Liver (tissue), 3 donors: ENCODE measurements around the gene ROBO2.

Experiments used
- TAF1 ChIP-seq: conservative IDR thresholded peaks from 2 replicates; pipeline ENCODE4 v1.6.1; 2016; ENCODE audit warnings: antibody characterized with exemption, mild to moderate bottlenecking
- TF ChIP-seq, protein P1 (sequence below): fragments of 150-350 bp; IDR thresholded peaks from 2 replicates; pipeline ENCODE4 v1.5.1; 2017; ENCODE audit warnings: improper control_type of control experiment, low read depth, low read length; ENCODE audit not compliant: missing input control
- TF ChIP-seq, protein P2 (sequence below): IDR thresholded peaks from 2 replicates; pipeline ENCODE4 v1.6.1; 2016; ENCODE audit warnings: antibody characterized with exemption, mild to moderate bottlenecking
- donor health status: healthy.
- donor health status: healthy.

DNA sequence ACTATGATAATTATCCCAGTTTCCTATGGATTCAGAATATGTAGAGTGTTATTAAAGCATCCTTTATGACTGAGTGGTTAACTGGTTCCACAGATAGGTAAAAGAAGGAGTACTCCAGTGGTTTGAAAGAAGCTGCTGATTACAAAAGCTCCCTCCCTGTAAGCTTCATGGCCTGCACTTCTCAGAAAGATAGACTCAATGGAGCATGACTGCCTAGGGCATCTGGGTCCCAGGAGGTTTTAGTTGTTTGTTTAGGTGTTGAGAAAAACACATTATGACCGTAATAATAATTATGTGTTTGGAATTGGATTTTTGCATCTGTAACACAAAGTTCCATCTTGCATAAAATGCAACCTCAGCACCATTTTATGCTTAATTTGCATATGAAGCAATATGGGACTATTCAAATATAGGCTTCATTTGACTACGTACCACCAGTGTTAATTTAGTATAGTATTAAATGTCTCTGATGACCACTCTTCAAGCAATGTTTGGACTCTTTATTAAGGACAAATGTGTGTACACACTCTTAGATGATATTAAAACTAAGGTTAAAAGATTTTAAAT is 121.1 kb downstream of the ROBO2 start:
- TF ChIP-seq TAF1, result no peak
- TF ChIP-seq, protein P1, sequence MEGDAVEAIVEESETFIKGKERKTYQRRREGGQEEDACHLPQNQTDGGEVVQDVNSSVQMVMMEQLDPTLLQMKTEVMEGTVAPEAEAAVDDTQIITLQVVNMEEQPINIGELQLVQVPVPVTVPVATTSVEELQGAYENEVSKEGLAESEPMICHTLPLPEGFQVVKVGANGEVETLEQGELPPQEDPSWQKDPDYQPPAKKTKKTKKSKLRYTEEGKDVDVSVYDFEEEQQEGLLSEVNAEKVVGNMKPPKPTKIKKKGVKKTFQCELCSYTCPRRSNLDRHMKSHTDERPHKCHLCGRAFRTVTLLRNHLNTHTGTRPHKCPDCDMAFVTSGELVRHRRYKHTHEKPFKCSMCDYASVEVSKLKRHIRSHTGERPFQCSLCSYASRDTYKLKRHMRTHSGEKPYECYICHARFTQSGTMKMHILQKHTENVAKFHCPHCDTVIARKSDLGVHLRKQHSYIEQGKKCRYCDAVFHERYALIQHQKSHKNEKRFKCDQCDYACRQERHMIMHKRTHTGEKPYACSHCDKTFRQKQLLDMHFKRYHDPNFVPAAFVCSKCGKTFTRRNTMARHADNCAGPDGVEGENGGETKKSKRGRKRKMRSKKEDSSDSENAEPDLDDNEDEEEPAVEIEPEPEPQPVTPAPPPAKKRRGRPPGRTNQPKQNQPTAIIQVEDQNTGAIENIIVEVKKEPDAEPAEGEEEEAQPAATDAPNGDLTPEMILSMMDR, result no peak
- TF ChIP-seq, protein P2, sequence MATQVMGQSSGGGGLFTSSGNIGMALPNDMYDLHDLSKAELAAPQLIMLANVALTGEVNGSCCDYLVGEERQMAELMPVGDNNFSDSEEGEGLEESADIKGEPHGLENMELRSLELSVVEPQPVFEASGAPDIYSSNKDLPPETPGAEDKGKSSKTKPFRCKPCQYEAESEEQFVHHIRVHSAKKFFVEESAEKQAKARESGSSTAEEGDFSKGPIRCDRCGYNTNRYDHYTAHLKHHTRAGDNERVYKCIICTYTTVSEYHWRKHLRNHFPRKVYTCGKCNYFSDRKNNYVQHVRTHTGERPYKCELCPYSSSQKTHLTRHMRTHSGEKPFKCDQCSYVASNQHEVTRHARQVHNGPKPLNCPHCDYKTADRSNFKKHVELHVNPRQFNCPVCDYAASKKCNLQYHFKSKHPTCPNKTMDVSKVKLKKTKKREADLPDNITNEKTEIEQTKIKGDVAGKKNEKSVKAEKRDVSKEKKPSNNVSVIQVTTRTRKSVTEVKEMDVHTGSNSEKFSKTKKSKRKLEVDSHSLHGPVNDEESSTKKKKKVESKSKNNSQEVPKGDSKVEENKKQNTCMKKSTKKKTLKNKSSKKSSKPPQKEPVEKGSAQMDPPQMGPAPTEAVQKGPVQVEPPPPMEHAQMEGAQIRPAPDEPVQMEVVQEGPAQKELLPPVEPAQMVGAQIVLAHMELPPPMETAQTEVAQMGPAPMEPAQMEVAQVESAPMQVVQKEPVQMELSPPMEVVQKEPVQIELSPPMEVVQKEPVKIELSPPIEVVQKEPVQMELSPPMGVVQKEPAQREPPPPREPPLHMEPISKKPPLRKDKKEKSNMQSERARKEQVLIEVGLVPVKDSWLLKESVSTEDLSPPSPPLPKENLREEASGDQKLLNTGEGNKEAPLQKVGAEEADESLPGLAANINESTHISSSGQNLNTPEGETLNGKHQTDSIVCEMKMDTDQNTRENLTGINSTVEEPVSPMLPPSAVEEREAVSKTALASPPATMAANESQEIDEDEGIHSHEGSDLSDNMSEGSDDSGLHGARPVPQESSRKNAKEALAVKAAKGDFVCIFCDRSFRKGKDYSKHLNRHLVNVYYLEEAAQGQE, result no peak
